PFSK-1 (cell line): Measurements from ENCODE around the gene GAL3ST1.

ENCODE experiments used
- FOXP2 ChIP-seq: optimal IDR thresholded peaks from 2 replicates; pipeline ENCODE3; 2011; ENCODE audit warnings: borderline replicate concordance, control low read depth, inconsistent platforms; ENCODE audit not compliant: insufficient read depth; ENCODE audit errors: extremely low read length, extremely low read depth
- POLR2AphosphoS5 ChIP-seq: IDR thresholded peaks from 2 replicates; pipeline ENCODE4 v1.6.1; 2012; ENCODE audit warnings: low read depth, mild to moderate bottlenecking, control low read depth, low read length, moderate library complexity
- SIN3A ChIP-seq: IDR thresholded peaks from 2 replicates; pipeline ENCODE4 v1.6.1; 2012; ENCODE audit warnings: mild to moderate bottlenecking, low read length, moderate library complexity, borderline replicate concordance; ENCODE audit not compliant: insufficient read depth
- TAF1 ChIP-seq: IDR thresholded peaks from 2 replicates; pipeline ENCODE4 v1.6.1; 2012; ENCODE audit warnings: low read length, control low read depth, borderline replicate concordance; ENCODE audit not compliant: insufficient read depth
- TF ChIP-seq, protein P1 (sequence below), 2 experiments: IDR thresholded peaks; 2 replicates each; pipeline versions ENCODE4 v1.6.1 to v1.8.0; 2011 to 2012; ENCODE audit warnings: low read depth in 2 of 2, low read length in 2 of 2, control low read depth in 1 of 2, inconsistent platforms in 1 of 2, mild to moderate bottlenecking in 1 of 2, moderate library complexity in 1 of 2; ENCODE audit not compliant: insufficient read depth in 1 of 2

The GAL3ST1 gene

DNA sequence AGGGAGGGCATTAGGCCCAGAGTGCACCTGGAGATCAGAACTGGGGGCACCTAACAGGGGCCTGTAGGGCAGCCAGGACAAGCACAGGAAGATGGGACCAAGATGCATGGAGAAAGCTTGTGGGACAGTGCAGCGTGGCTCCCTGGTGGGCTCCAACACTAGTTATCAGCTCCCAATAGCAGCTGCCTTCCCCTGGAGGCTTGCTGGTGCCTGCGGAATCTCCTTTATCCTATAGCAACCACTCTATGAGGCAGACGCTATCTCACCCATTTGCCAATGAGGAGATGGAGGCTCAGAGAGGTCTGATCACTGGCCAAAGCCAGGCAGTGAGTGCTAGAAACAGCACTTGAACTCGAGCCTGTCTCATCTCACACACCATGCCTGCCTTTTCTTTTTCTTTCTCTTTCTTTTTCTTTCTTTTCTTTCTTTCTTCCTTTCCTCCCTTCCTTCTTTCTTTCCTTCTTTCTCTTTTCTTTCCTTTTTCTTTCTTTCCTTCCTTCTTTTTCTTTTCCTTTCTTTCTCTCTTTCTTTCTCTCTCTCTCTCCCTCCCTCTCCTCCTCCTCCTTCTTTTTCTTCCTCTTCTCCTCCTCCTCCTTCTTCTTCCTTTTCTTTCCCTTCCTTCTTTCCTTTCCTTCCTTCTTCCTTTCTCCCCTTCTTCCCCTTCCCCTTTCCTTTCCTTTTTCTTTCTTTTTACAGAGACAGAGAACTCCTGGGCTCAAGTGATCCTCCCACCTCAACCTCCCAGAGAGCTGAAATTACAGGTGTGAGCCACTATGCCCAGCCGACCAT lies 52.9 kb downstream of the GAL3ST1 start:
- TF ChIP-seq SIN3A (no peak), POLR2AphosphoS5 (no peak), TAF1 (no peak)
- TF ChIP-seq, protein P1, sequence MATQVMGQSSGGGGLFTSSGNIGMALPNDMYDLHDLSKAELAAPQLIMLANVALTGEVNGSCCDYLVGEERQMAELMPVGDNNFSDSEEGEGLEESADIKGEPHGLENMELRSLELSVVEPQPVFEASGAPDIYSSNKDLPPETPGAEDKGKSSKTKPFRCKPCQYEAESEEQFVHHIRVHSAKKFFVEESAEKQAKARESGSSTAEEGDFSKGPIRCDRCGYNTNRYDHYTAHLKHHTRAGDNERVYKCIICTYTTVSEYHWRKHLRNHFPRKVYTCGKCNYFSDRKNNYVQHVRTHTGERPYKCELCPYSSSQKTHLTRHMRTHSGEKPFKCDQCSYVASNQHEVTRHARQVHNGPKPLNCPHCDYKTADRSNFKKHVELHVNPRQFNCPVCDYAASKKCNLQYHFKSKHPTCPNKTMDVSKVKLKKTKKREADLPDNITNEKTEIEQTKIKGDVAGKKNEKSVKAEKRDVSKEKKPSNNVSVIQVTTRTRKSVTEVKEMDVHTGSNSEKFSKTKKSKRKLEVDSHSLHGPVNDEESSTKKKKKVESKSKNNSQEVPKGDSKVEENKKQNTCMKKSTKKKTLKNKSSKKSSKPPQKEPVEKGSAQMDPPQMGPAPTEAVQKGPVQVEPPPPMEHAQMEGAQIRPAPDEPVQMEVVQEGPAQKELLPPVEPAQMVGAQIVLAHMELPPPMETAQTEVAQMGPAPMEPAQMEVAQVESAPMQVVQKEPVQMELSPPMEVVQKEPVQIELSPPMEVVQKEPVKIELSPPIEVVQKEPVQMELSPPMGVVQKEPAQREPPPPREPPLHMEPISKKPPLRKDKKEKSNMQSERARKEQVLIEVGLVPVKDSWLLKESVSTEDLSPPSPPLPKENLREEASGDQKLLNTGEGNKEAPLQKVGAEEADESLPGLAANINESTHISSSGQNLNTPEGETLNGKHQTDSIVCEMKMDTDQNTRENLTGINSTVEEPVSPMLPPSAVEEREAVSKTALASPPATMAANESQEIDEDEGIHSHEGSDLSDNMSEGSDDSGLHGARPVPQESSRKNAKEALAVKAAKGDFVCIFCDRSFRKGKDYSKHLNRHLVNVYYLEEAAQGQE (IDR thresholded peaks at IDR 0.05; ENCODE audit: insufficient read depth in 1 of 2, low read depth in 2 of 2, low read length in 2 of 2): no peak

DNA sequence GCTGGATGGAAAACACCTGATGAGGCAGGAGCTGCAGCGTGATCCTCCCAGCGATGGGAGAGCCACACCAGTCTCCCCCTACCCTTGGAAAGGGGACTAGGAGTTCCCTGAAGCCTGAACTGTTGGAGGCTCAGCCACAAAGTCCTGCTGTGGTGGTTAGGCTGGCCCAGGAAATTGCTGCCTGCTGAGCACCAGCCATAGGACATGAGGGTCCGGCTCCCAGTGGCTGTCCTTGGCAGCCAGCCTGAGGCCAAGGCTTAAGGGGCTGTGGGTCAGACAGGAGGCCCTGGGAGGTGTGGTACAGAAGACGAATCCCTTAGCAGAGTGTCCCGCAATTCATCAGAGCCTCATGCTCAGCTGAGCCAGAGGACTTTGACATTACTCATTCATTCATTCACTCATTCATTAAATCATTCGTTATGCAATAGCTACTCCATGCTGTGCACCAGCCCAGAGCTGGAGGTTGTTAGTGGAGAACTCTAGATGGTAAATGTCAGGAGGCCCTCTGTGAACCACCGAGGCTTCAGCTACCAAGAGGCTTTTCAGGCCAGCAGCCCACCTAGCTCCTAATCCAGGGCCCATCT lies 54.5 kb downstream of the GAL3ST1 start:
- TF ChIP-seq SIN3A (no peak), POLR2AphosphoS5 (no peak), FOXP2 (no peak)

DNA sequence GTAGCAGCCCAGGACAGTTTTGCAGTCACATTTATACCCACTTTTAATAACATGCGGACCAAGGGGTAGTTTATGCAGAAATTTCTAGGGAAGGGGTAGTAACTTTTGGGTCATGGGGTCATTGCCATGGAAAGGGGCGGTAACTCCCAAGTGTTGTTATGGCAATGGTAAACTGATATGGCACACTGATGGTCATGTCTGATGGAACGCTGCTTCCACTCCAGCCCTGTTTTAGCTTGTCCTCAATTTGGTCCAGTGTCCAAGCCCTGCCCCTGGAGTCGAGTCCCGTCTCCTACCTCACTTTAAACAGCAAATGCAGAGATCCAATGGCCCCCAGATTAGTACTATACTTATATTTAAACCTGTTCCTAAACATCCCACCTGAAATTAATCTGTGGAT lies 57.7 kb downstream of the GAL3ST1 start:
- TF ChIP-seq SIN3A (no peak), POLR2AphosphoS5 (no peak), TAF1 (no peak)
- TF ChIP-seq, protein P1 (IDR thresholded peaks at IDR 0.05; ENCODE audit: insufficient read depth in 1 of 2, low read depth in 2 of 2, low read length in 2 of 2): no peak

DNA sequence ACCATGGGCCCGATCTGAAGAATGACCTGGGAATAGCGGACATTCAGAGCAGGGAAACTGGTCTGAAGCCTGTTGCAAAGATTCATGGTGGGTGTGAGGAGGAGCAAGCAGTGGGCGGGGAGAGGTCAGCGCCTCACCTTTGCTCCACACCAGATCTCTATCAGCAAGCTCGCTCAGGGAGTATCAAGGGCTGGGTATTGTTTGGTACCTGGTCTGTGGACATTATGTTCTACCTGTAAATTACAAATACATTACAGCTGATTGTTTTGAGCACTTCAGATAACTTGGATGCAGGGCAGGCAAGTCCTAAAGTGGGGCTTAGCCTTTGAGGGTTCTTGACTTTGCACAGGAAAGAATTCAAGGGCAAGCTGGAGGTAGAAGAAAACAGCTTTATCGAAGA lies 58.2 kb downstream of the GAL3ST1 start:
- no peak for TF ChIP-seq SIN3A
- TF ChIP-seq FOXP2: no peak
- TF ChIP-seq TAF1: no peak
- TF ChIP-seq, protein P1 (IDR thresholded peaks at IDR 0.05; ENCODE audit: insufficient read depth in 1 of 2, low read depth in 2 of 2, low read length in 2 of 2): no peak
- no peak for TF ChIP-seq POLR2AphosphoS5

DNA sequence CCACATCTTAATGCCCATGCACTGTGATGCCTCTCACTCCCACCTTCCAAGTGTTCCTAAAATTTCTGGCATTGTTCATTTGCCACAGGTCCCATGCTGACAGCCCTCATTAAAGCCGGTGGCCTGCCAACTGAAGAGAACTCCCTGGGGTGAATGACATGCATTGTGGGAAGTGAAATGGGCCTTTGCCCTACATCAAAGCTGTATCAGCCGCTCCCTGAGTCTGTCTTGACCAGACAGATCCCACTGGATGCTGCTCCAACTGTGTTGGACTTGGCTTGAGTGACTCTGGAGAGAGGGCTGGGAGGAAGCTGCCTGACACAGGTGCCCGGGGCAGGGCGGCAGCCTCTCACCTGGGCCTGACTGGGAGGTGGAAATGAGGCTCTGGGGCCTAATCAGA lies 60.2 kb downstream of the GAL3ST1 start:
- no peak for TF ChIP-seq POLR2AphosphoS5
- no peak for TF ChIP-seq TAF1
- TF ChIP-seq, protein P1 (IDR thresholded peaks at IDR 0.05; ENCODE audit: insufficient read depth in 1 of 2, low read depth in 2 of 2, low read length in 2 of 2): no peak
- no peak for TF ChIP-seq FOXP2
- no peak for TF ChIP-seq SIN3A
